Measurements from ENCODE around the gene CRISPLD2.
"Not testable (repeated sequence)": the region's sequence is repeated elsewhere in the genome, so short reads cannot be mapped to it uniquely, and the experiment has no call there.

Gene CRISPLD2

GRCh38 chr16:84863481-84863814, 43.7 kb downstream of the CRISPLD2 start:
- DNase-seq = no peak

DNA sequence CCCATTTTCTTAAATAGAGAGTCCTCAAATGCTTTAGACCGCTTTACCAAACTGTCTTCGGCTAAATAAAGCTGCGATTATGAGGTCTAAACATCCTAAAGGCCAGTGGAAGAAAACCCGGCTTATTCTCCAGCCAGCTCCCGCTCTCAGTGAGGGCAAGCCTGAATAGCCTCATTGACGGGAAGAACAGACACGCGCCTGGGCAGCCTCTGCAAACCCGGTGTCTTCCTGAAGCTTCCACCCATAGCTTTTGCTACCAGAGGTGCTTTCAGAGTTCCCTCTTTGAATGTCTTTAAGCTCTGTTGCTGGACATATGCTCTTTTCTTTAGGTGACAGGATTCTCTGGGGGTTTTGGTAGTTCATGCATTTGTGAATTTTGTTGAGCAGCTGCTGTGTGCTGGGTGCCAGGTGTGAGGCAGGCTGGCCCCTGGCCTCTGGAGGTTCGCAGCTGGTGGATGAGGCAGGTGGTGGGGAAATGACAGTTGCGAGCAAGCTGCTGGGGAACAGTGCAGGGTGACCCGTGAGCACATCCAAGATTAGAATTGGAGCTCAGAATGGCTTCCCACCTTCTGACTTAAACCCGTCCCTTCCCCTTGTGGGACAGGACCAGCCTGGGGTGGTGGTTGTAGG, 44.7 kb downstream of the CRISPLD2 start:
- no peak for DNase-seq

DNA sequence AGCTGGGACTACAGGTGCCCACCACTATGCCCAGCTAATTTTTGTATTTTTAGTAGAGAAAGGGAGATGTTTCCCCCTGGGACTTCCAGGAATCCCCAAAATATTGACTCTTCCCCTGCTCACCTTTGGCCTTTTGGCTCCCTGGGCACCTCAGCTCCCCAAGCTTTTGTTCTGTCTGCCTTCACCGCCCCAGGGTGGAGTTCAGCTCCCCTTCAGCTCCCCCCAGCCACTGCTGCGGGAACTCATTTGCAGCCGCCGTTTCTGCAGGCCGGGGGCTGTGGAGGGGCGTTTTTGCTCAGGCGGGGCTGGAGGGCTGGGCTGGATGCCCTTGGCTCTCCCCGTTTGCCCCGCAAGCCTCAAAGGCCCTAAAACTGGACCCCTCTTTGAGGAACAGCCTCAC, 47.9 kb downstream of the CRISPLD2 start:
- DNase-seq = no peak

DNA sequence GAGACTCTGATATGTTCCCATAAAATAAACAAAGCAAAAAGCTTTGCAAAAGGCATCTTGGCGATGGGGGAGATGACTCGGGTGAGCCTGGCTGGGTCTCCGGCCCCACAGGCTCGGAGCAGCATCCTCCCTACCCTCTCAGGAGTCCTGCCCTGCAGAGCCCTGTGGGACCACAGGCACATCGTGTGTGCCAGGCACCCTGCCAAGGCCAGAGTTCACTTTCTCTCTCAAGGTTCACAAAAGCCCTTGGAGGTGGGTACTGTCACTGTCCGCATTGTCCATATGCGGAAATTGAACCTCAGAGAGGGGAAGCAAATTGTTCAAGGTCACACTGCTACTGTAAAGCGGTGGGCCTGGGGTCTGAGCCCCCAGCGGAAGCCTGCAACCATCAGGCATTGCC, 48.5 kb downstream of the CRISPLD2 start:
- no peak for DNase-seq

- DNase-seq = no peak
Observed at GRCh38 chr16:84868829-84869472, 49.2 kb downstream of the CRISPLD2 start.

- no peak for DNase-seq
Observed at GRCh38 chr16:84869473-84869845, 49.7 kb downstream of the CRISPLD2 start.

DNA sequence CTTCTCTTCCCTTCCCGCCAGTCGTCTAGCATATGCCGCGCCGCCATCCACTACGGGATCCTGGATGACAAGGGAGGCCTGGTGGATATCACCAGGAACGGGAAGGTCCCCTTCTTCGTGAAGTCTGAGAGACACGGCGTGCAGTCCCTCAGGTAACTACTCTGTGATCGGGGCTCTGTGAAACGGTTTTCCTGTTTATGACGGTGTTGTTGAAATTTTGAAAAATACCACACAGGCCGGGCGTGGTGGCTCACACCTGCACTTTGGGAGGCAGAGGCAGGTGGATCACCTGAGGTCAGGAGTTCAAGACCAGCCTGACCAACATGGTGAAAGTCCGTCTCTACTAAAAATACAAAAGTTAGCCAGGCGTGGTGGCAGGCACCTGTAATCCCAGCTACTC, 53.2 kb downstream of the CRISPLD2 start:
- DNase-seq = not testable (repeated sequence)

- no peak for DNase-seq
Observed at GRCh38 chr16:84874004-84874435, 54.2 kb downstream of the CRISPLD2 start.

GRCh38 chr16:84874553-84874952, 54.8 kb downstream of the CRISPLD2 start:
- DNase-seq = no peak

DNA sequence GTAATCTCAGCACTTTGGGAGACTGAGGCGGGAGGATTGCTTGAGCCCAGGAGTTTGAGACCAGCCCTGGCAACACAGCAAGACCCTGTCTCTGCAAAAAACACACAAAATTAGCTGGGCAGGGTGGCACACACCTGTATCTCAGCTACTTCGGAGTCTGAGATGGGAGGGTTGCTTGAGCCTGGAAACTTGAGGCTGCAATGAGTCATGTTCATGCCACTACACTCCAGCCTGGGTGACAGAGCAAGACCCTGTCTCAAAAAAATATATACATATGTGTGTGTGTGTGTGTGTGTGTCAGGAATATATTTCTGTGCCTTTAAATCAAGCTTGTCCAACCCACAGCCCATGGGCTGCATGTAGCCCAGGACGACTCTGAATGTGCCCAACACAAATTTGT, 55.2 kb downstream of the CRISPLD2 start:
- no peak for DNase-seq

GRCh38 chr16:84875846-84876245, 56.1 kb downstream of the CRISPLD2 start:
- DNase-seq = no peak

GRCh38 chr16:84876873-84877606, 57.3 kb downstream of the CRISPLD2 start:
- DNase-seq = no peak

DNA sequence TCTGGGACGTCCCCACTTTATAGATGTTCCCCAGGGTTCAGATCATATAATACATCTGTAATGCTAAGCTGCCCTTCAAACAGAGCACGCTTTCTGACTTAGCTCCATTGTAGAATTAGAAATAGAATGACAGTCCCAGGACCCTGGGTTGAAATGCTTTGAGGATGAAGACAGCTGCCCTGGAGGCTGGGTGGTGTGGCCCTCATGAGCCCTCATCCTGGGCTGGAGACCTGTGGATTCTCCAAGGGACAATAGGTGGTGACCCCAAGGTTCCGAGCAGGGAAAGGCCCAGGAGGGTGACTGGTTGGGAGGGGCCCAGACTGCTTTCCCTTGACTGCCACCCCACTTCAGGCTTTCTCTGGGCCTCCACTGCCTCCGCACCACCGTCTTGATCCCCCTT, 59.0 kb downstream of the CRISPLD2 start:
- DNase-seq = no peak

DNA sequence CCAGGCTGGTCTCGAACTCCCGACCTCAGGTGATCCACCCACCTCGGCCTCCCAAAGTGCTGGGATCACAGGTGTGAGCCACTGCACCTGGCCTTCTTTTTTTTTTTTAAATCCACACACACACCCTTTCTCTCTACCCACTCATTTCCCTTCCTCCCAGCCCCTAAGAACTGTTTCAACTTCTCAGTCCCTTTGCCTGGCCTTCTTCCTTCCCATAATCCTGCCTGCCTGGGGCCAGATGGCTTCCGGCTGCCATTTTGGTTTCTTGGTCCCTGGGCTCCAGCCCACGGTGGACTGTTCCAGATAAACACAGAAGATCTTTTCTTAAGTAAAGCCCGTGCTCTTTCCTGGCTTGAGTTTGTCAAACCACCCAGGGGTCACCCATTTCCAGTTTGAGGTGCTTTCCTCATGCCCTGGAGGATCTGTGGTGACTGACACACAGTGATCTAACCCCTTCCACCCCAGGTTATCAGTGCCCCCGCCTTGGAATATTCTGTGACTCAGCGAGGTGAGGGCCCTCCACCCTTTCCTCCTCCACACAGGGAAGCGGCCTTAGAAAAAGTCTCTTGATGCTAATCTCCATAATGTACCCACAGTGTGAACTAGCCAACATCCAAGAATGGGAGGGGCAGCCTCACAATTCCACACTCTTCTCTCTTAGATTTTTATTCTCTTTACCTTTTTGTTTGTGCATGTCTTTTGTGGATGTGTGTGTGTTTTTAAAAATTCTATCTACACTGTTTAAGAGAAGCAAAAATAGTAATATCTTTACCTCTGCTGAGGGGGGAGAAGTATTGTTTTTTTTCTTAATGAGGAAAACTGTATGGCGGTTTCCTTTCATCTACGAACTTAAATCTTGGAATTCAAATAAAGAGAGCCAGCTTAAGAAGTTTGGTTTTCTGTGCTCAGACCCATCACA, 60.0 kb downstream of the CRISPLD2 start:
- DNase-seq = no peak

GRCh38 chr16:84881702-84882521, 62.1 kb downstream of the CRISPLD2 start:
- no peak for DNase-seq

GRCh38 chr16:84883301-84883700, 63.5 kb downstream of the CRISPLD2 start:
- DNase-seq = no peak

DNA sequence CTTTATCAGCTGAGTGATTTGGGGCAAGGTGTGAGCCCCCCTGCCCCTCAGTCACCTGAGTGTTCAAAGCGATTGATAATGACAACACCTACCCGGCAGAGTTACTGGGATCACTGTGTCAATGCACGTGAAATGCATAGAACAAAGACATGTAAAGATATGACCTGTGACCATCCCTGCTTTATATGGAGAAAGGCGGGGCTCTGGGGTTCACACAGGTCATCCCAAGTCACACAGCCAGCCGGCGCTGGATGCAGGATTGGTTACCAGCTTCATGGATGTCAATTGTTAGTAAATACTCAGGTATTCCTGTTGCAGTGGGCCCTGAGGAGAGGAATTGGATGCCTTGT, 64.4 kb downstream of the CRISPLD2 start:
- no peak for DNase-seq

GRCh38 chr16:84884596-84885341, 65.0 kb downstream of the CRISPLD2 start:
- DNase-seq = peak in 1 of 2 donors; percentile 4

GRCh38 chr16:84885342-84885910, 65.6 kb downstream of the CRISPLD2 start:
- DNase-seq = no peak

- DNase-seq = no peak
Observed at GRCh38 chr16:84886497-84887090, 66.8 kb downstream of the CRISPLD2 start.

DNA sequence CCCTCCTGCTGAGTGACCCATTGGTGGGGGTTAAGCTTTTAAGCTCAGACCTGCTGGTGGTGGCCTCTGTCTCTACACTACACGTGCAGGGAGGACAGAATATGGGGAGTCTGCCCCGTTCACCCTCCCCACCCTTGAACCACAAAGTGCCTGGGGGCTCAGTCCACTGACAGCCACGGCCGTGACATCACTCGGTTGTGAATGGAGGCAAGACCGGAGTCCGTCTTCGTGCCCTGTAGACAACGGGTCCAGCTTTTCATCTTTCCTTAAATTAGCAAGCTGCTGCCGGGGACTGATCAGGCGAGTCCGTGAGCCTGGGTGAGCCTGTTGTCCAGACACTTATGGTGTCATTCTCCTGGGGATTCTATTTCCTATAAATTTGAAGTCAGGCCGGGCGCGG, 67.4 kb downstream of the CRISPLD2 start:
- no peak for DNase-seq
